ENCODE data around the gene IDH2.
A peak's percentile ranks its signal among the peaks of the same experiment; 100 is the strongest.
"Not testable (repeated sequence)": the region's sequence is repeated elsewhere in the genome, so short reads cannot be mapped to it uniquely, and the experiment has no call there.

IDH2 gene

DNA sequence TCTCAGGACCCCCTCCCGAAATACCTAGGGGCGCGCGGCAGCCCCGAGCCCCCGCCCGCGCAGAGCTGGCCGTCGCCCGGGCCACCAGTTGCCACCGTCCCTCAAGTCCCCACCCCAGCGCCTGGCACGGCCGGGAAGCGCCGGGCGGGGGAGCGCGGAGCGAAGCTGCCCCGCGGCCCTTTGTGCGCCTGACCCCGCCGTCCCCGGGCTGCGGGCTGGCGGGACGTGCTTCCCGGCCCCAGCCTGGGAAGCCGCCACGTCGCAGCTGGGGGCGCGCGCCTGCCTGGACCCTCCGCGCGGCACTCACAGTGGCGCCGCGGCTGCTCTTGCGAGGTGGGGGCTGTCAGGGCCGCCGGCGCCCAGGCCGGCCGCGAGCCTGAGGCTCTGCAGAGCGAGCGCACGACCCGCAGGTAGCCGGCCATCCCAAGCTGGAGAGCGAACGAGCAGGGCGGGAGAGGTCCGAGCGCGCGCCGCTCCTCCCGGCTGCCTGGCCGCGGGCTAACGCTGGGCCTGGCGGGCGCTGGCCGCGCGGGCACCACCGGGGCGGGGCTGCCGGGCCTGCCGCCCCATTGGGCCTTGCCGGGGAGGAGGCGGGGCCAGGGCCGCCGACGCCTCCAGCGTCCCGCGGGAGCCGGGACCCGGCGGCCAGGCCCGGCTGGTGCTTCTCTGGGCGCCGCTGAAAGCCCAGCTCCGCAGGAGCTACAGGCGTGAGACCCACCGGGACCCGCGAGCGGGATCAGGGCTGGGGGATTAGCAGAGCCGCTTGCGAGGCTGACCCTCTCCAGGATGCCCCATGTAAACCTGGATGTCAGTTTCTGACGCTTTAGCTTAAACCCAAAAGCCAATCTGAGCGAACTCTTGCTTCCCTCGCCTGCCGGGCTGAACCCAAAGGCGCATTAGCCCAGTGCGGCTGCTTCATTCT lies at the start of gene IDH2:
TSS of gene IDH2 (minus strand) at position 500 of the 922 bp plus-strand sequence. CDS start at position 422, 78 bp downstream.
- DNase-seq (ENCODE audit: low read depth in 1 of 2, low spot score in 1 of 2) = peak; percentile 27 to 59

- not testable (repeated sequence) for DNase-seq (ENCODE audit: low read depth in 1 of 2, low spot score in 1 of 2)
Measured at GRCh38 chr15:90150551-90150950, 48.3 kb upstream of the IDH2 start.

GRCh38 chr15:90149609-90150340 lies 47.5 kb upstream of the IDH2 start:
- no peak for DNase-seq (ENCODE audit: low read depth in 1 of 2, low spot score in 1 of 2)

- not testable (repeated sequence) for DNase-seq (ENCODE audit: low read depth in 1 of 2, low spot score in 1 of 2)
Measured at GRCh38 chr15:90146198-90146761, 44.0 kb upstream of the IDH2 start.

DNA sequence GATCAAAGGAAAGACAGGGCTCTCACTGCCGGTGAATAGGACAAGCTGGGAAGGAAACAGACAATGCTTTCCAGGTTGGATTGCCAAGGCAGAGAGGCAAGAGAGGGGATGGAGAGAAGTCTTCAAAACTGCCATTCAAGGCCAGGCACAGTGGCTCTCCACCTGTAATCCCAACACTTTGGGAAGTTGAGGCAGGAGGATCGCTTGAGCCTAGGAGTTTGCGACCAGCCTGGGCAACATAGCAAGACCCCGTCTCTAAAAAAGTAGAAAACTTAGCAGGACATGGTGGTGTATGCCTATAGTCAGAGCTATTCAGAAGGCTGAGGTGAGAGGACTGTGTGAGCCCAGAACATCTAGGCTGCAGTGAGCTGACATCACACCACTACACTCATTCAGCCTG lies 43.5 kb upstream of the IDH2 start:
- no peak for DNase-seq (ENCODE audit: low read depth in 1 of 2, low spot score in 1 of 2)

DNA sequence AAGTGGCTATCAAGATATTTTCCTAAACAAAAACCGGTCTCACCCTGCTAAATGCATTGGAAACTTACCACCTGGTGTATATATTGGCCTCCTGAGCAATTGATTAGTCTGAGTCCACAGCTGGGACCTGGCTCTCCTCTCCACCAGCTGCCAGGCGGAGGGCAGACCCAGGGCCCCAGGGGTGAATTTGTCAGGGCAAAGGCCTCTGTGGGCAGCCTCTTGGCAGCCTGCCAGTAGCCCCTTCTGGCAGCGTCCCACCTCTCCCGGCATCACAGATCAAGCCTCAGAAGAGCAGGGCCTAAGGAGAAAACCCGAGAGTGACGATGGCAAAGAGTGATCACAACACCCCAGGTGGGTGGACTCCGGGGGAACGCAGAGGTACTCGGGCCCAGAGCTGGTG lies 43.0 kb upstream of the IDH2 start:
- no peak for DNase-seq (ENCODE audit: low read depth in 1 of 2, low spot score in 1 of 2)

GRCh38 chr15:90143166-90143655 lies 40.9 kb upstream of the IDH2 start:
- DNase-seq (ENCODE audit: low read depth in 1 of 2, low spot score in 1 of 2) = peak; percentile 21 to 38

GRCh38 chr15:90142216-90143165 lies 40.2 kb upstream of the IDH2 start:
- peak in 1 of 2 donors; percentile 11 for DNase-seq (ENCODE audit: low read depth in 1 of 2, low spot score in 1 of 2)

DNA sequence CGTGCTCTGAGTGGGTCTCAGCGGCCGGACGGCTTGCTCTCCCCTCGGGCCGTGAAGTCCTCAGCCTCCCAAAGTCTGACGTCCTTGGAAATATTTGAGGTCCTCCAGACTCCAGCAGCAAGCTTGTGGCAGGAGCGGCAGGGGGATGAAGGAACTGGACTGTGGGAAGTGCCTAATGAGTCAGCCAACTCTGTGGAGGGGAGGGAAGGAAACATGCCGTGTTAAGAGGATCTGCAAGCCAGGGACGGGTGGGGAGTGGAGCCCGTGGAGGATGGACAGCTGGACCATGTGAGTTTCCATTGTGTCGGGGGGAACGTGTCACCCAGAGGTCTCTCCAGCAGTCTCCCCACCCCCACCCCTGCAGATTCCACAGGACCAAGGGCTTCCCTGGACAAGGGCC lies 39.4 kb upstream of the IDH2 start:
- DNase-seq (ENCODE audit: low read depth in 1 of 2, low spot score in 1 of 2) = no peak

DNA sequence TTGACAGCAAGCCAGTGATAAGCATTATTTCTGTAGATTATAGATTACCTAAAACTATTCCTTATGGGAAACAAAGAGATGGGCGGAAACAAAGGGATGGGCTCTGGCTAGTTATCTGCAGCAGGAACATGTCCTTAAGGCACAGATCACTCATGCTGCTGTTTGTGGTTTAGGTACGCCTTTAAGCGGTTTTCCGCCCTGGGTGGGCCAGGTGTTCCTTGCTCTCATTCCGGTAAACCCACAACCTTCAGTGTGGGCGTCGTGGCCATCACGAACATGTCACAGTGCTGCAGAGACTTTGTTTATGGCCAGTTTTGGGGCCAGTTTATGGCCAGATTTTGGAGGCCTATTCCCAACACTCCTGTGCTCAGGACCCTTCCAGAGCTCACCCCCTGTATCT lies 37.3 kb upstream of the IDH2 start:
- DNase-seq (ENCODE audit: low read depth in 1 of 2, low spot score in 1 of 2) = peak in 1 of 2 donors; percentile 3

- no peak for DNase-seq (ENCODE audit: low read depth in 1 of 2, low spot score in 1 of 2)
Measured at GRCh38 chr15:90138071-90138833, 36.0 kb upstream of the IDH2 start.

DNA sequence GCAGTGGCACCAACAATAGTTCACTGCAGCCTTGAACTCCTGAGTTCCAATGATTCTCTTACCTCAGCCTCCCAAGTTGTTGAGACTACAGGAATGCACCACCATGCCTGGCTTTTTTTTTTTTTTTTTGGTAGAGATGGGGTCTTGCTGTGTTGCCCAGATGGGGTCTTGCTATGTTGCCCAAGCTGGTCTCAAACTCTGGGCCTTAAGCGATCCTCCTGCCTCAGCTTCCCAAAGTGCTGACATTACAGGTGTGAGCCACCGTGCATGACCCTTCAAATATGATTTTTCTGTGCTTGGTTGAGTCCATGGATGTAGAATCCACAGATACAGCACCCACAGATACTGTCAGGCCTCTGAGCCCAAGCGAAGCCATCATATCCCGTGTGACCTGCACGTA lies 30.2 kb upstream of the IDH2 start:
- DNase-seq (ENCODE audit: low read depth in 1 of 2, low spot score in 1 of 2) = no peak

DNA sequence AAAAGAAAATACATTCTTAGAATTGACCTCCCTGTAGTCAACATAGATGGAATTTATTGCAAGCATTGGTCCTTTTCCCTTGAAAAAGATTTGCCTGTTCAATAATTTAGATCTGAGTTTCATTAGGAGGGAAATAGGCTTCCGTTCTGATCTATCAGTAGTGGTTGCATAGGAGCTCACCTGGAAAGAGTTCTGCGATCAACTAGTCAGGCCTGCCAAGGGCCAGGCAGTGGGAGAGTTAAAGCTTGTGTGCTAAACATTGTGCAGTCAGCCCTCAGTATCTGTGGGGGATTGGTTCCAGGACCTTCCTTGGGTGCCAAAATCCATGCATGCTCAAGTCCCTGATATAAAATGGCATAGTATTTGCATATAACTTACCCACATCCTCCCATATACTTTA lies 29.6 kb upstream of the IDH2 start:
- DNase-seq (ENCODE audit: low read depth in 1 of 2, low spot score in 1 of 2) = no peak

DNA sequence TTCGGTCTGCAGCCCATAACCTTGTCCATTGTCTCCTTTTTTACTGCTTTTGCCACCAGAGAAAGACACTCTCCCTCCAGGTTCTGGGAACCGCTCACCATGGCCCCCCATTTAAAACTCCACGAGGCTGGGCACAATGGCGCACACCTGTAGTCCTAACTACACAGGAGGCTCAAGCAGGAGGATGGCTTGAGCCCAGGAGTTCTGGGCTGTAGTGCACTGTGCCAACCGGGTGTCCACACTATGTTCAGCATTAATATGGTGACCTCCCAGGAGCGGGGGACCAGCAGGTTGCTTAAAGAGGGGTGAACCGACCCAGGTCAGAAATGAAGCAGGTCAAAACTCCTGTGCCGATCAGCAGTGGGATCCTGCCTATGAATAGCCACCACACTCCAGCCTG lies 28.0 kb upstream of the IDH2 start:
- DNase-seq (ENCODE audit: low read depth in 1 of 2, low spot score in 1 of 2) = no peak

DNA sequence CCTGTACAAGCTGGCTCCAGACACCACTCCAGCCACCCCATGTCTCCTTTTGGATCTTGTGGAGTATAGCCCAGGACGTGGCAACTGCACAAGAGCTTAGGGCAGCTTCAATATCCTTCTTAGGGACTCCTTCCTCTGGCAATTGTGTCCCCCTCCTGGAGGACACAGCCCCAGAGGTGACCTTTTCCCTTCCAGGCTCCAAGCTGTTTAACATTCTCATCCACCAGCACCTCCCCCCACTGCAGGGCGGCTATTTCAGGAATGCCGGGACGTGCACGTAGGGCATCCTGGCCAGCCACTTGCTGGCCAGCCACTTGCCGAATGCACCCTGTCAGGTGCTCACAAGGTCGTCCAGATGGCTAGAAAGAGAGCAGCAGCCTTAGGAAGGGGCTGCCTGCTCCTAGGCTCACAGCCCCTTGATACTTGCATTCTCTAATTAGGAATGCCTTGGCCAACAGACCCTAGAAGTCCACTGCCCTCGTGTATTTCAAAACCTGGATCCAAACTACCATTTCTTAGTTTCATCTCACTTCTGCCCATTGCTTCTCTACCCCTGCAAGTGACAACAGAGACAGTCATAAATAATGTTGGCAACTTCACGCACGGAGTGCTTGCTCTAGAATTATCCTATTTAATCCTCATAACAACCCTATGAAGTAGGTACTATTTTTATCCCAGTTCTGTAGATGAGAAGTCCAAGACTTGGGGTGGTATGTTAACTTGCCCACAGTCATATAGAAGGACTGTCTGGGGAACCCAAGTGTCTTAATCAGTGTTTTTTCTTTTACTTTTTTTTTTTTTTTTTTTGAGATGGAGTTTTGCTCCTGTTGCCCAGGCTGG lies 24.5 kb upstream of the IDH2 start:
- DNase-seq (ENCODE audit: low read depth in 1 of 2, low spot score in 1 of 2) = no peak

- DNase-seq (ENCODE audit: low read depth in 1 of 2, low spot score in 1 of 2) = no peak
Measured at GRCh38 chr15:90126022-90126421, 23.8 kb upstream of the IDH2 start.

DNA sequence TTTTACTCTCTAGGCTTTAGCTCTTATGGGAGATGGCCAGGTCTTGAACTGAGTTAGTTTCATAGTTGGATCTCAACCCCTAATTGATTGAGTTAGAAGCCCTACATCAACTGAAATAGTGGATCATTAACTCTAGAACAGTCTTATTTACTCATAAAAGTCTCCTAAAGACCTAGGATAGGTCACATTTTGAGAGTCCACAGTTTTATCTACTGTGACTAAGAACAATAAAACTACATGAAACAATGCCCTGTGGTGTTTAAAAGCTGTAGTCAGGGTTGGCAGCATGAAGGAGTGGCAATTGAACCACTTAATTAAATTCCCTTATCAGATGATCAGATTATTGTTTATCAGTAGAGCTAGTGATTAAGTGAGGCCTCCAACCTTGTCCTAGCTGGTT lies 22.2 kb upstream of the IDH2 start:
- no peak for DNase-seq (ENCODE audit: low read depth in 1 of 2, low spot score in 1 of 2)

GRCh38 chr15:90121086-90121485 lies 18.8 kb upstream of the IDH2 start:
- DNase-seq (ENCODE audit: low read depth in 1 of 2, low spot score in 1 of 2) = no peak

DNA sequence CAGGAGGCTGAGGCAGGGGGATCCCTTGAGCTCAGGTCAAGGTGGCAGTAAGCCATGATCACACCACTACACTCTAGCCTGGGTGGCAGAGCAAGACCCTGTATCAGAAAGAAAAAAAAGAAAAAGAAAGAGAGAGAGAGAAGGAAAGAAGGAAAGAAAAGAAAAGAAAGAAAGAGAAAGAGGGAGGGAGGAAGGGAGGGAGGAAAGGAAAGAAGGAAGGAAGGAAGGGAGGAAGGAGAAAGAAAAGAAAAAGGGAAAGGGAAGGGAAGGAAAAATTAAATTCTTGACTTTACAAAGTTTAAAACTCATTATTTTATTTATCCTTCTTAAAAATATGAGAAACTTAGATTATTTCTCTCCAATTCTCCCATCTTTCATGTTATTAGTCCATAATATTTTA lies 17.1 kb upstream of the IDH2 start:
- no peak for DNase-seq (ENCODE audit: low read depth in 1 of 2, low spot score in 1 of 2)

Measured in activated T-helper 1 cell treated with anti-CD3 and anti-CD28 coated beads, Interleukin-2, amount 50 U/mL, for 16 hours (primary cell).